Coronary artery (tissue), 2 donors: Measurements from ENCODE around the gene TCF23.

ENCODE experiments used
- DNase-seq: peaks from one replicate; pipeline ENCODE4 v3.0.0-alpha.2; 2017; ENCODE audit warnings: low spot score
- H3K27ac ChIP-seq, 2 donors: fragments of 200-600 bp; sonication (generic); one replicate each; pipeline ENCODE4 v1.5.1; 2016 to 2019
- H3K4me3 ChIP-seq: fragments of 200-600 bp; sonication (generic); 2 replicates; pipeline ENCODE4 v1.5.1; 2016; ENCODE audit warnings: mild to moderate bottlenecking, moderate library complexity
- TF ChIP-seq, protein P1 (sequence below): fragments of 200-600 bp; sonication (generic); IDR thresholded peaks from one replicate; pipeline ENCODE4 v1.5.1; 2019; ENCODE audit warnings: antibody characterized with exemption

TCF23 gene

GRCh38 chr2:27158468-27158867 lies 9.7 kb downstream of the TCF23 start:
- TF ChIP-seq, protein P1, sequence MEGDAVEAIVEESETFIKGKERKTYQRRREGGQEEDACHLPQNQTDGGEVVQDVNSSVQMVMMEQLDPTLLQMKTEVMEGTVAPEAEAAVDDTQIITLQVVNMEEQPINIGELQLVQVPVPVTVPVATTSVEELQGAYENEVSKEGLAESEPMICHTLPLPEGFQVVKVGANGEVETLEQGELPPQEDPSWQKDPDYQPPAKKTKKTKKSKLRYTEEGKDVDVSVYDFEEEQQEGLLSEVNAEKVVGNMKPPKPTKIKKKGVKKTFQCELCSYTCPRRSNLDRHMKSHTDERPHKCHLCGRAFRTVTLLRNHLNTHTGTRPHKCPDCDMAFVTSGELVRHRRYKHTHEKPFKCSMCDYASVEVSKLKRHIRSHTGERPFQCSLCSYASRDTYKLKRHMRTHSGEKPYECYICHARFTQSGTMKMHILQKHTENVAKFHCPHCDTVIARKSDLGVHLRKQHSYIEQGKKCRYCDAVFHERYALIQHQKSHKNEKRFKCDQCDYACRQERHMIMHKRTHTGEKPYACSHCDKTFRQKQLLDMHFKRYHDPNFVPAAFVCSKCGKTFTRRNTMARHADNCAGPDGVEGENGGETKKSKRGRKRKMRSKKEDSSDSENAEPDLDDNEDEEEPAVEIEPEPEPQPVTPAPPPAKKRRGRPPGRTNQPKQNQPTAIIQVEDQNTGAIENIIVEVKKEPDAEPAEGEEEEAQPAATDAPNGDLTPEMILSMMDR: no peak
- DNase-seq: no peak
- Histone ChIP-seq H3K27ac (no peak overlapping the region), H3K4me3 (no peak overlapping the region)

DNA sequence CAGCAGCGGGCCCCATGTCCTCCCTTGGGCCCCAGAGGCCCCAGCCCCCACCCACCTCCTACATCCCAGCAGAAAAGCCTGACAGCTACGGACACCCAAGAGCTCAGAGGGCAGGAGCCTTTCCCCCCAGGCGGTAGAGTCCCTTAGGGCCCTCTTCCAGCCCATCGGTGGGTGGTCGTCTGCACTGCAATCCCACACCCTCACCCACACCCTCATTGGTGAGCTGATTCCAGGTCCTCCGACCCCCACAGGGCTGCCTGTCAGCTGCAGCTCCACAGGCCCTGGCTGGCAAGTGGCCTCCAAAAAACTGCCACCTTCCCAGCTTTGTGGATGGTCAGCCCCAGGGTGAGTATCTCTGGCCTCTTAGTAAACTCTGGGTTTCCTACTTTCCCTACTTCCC lies 10.5 kb downstream of the TCF23 start:
- Histone ChIP-seq H3K27ac (no peak overlapping the region), H3K4me3 (no peak overlapping the region)
- no peak for DNase-seq
- TF ChIP-seq, protein P1: no peak

DNA sequence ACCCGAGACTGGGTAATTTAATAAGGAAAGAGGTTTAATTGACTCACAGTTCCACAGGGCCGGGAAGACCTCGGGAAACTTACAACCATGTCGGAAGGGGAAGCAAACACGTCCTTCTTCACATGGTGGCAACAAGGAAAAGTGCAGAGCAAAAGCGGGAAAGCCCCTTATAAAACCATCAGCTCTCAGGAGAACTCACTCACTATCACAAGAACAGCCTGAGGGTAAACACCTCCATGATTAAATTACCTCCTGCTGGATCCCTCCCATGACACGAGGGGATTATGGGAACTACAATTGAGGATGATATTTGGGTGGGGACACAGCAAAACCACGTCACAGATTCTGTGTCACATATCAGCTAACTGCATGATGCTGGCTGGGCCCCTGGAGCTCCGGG lies 11.4 kb downstream of the TCF23 start:
- Histone ChIP-seq H3K27ac (no peak overlapping the region), H3K4me3 (no peak overlapping the region)
- DNase-seq: no peak
- TF ChIP-seq, protein P1: no peak

GRCh38 chr2:27162151-27163121 lies 13.6 kb downstream of the TCF23 start:
- no peak overlapping the region for H3K27ac ChIP-seq
- no peak for DNase-seq
- TF ChIP-seq, protein P1: no peak
- no peak overlapping the region for H3K4me3 ChIP-seq

GRCh38 chr2:27164960-27165763 lies 16.4 kb downstream of the TCF23 start:
- TF ChIP-seq, protein P1: no peak
- no peak overlapping the region for H3K4me3 ChIP-seq
- no peak overlapping the region for H3K27ac ChIP-seq
- DNase-seq: no peak

- Histone ChIP-seq H3K27ac (no peak overlapping the region), H3K4me3 (no peak overlapping the region)
- DNase-seq: no peak
- TF ChIP-seq, protein P1: no peak
These were observed 22.0 kb downstream of the TCF23 start for GRCh38 chr2:27170581-27171337.
